Activated B cell treated with CpG ODN at 0.5 μM for 24 hours (primary cell): Measurements from ENCODE around the gene SLC6A19. TPM values are rescaled to one million over a fixed set of nuclear protein-coding genes. Genes with fewer than 3 reads are reported as not detected.

Experiments
- ATAC-seq: fragments of 200-7000 bp; cut with Tn5 transposase; one replicate; pipeline ENCODE4 v1.10.0; 2021; ENCODE audit warnings: low read depth, mild to moderate bottlenecking, moderate library complexity
- CTCF ChIA-PET: fragments of 350-600 bp; sonication (Branson Sonifier 250); formaldehyde crosslinking; loops from one replicate; lab custom pipeline; 2021; ENCODE audit warnings: antibody characterized with exemption; lab: Charles Lee
- POLR2A ChIA-PET: fragments of 350-600 bp; sonication (Branson Sonifier 250); formaldehyde crosslinking; loops from one replicate; lab custom pipeline; 2021; ENCODE audit warnings: antibody characterized with exemption; lab: Charles Lee
- DNase-seq: peaks from one replicate; pipeline ENCODE4 v3.0.0; 2022
- H3K27ac Mint-ChIP-seq: one replicate; pipeline ENCODE4 v1.8.0; 2020; ENCODE audit warnings: mixed read lengths
- H3K27me3 Mint-ChIP-seq: one replicate; pipeline ENCODE4 v1.8.0; 2021; ENCODE audit warnings: mixed read lengths
- H3K36me3 Mint-ChIP-seq: one replicate; pipeline ENCODE4 v1.8.0; 2021; ENCODE audit warnings: low read depth, mixed read lengths
- H3K4me1 Mint-ChIP-seq: one replicate; pipeline ENCODE4 v1.8.0; 2021; ENCODE audit warnings: mixed read lengths
- H3K4me3 Mint-ChIP-seq: one replicate; pipeline ENCODE4 v1.8.0; 2020; ENCODE audit warnings: mild to moderate bottlenecking, mixed read lengths
- H3K9me3 Mint-ChIP-seq: one replicate; pipeline ENCODE4 v1.8.0; 2020; ENCODE audit warnings: mixed read lengths
- CTCF ChIP-seq: fragments of 200-600 bp; IDR thresholded peaks from one replicate; pipeline ENCODE4 v1.8.0; 2022; ENCODE audit warnings: antibody characterized with exemption, mild to moderate bottlenecking
- intact Hi-C: fragments of 100-400 bp; cut with micrococcal nuclease; formaldehyde crosslinking; loops from one replicate; pipeline ENCODE4 v1.15.1; 2024
- total RNA-seq: library from RNA; stranded (reverse); gene quantifications from 2 replicates; pipeline ENCODE4 v1.2.3, GENCODE V29; 2022

Gene SLC6A19
- total RNA-seq, 1 donor from 2014 or later: not detected

- no peak overlapping the region for H3K4me3 Mint-ChIP-seq
- peaks cover 24% of the 10 kb centered on the region for H3K27me3 Mint-ChIP-seq
- TF ChIP-seq CTCF: no peak
- peaks cover 12% of the 10 kb centered on the region for H3K4me1 Mint-ChIP-seq
- ChIA-PET POLR2A (no interaction called here), CTCF (no interaction called here)
- ATAC-seq (no peak), DNase-seq (no peak)
- H3K27ac Mint-ChIP-seq: no peak overlapping the region
- intact Hi-C loops: no loop called here
- H3K36me3 Mint-ChIP-seq: no peaks in the 10 kb centered on the region
- peaks cover 5% of the 10 kb centered on the region for H3K9me3 Mint-ChIP-seq
Measured at GRCh38 chr5:1159341-1159675, 42.1 kb upstream of the SLC6A19 start.

- ChIA-PET CTCF (no interaction called here), POLR2A (no interaction called here)
- peaks cover 27% of the 10 kb centered on the region for H3K27me3 Mint-ChIP-seq
- intact Hi-C loops: no loop called here
- no peak for ATAC-seq
- TF ChIP-seq CTCF: no peak
- peaks cover 5% of the 10 kb centered on the region for H3K9me3 Mint-ChIP-seq
- DNase-seq: no peak
- no peak overlapping the region for H3K4me3 Mint-ChIP-seq
- no peaks in the 10 kb centered on the region for H3K36me3 Mint-ChIP-seq
- H3K27ac Mint-ChIP-seq: no peak overlapping the region
- H3K4me1 Mint-ChIP-seq: peaks cover 7% of the 10 kb centered on the region
Measured at GRCh38 chr5:1159774-1160406, 41.5 kb upstream of the SLC6A19 start.

DNA sequence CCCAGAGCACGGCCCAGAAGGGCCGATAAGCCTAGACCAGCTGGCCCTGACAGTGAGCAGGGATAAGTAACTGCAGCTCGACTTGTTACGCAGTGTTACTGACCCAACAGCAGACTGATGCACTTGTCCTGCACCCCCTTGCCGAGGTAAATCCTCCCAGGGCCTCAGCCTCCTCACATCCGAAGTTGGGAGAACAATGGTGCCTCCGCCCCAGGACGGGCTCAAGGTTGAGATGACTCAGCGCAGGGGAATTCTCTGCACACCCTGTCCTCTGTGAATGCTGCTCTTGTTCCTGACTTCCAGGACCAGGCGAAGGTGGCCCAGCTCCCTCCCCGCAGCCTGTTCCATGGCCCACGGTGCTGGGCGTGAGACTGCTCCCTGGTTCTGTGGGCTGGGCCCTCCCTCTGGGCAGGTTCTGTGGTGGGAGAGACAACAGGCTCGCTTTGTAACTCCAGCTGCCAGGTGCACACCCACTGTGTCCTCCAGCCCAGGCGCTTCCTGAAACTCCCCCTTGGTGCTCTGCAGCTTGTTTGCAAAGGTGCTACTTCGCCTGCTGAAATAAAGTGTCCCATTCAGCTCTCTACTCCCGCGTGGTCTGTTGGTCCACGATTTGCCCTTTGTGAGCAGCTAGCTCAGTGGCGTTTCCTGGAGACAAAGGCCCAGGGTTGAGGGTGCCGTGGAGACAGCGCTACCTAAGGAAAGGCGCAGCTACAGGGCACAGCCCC is 40.1 kb upstream of the SLC6A19 start:
- TF ChIP-seq CTCF: no peak
- ChIA-PET CTCF (interaction anchor here (0.9 kb wide), 1 partner anchor 484 kb away, joined by 3 read pairs; no protein-coding TSS in a partner anchor), POLR2A (no interaction called here)
- intact Hi-C loops: no loop called here
- no peak overlapping the region for H3K4me3 Mint-ChIP-seq
- H3K36me3 Mint-ChIP-seq: no peaks in the 10 kb centered on the region
- H3K9me3 Mint-ChIP-seq: peaks cover 5% of the 10 kb centered on the region
- DNase-seq: no peak
- H3K4me1 Mint-ChIP-seq: peaks cover 5% of the 10 kb centered on the region
- no peak overlapping the region for H3K27ac Mint-ChIP-seq
- peaks cover 26% of the 10 kb centered on the region for H3K27me3 Mint-ChIP-seq
- no peak for ATAC-seq

GRCh38 chr5:1161833-1162229 is 39.6 kb upstream of the SLC6A19 start:
- no peak for TF ChIP-seq CTCF
- DNase-seq: no peak
- H3K36me3 Mint-ChIP-seq: no peaks in the 10 kb centered on the region
- H3K27me3 Mint-ChIP-seq: peaks cover 26% of the 10 kb centered on the region
- CTCF ChIA-PET: no interaction called here
- peaks cover 5% of the 10 kb centered on the region for H3K9me3 Mint-ChIP-seq
- H3K4me1 Mint-ChIP-seq: peaks cover 5% of the 10 kb centered on the region
- intact Hi-C loops: no loop called here
- POLR2A ChIA-PET: no interaction called here
- H3K4me3 Mint-ChIP-seq: no peak overlapping the region
- no peak overlapping the region for H3K27ac Mint-ChIP-seq
- no peak for ATAC-seq

DNA sequence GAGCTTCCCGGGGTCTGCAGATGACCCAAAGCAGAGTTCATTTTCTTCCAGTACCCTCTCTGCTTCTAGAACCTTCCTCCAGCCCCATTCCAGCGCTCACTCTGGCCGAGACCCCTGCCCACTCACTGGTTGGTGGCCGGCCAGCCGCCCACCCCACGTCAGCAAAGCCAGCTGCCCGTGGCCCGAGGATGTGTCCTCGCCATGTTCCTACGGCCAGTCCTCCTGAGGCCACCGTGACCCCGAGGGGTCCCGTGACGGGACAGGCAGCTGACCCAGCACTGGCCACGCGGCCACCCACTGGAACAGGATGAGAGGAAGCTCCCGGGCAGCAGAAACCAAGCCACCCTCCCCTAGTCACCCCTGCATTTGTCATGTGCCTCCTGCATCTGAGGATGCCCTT is 39.1 kb upstream of the SLC6A19 start:
- intact Hi-C loops: no loop called here
- Mint-ChIP-seq H3K27me3 (peaks cover 24% of the 10 kb centered on the region), H3K36me3 (no peaks in the 10 kb centered on the region), H3K27ac (no peak overlapping the region), H3K4me1 (peaks cover 5% of the 10 kb centered on the region), H3K4me3 (no peak overlapping the region), H3K9me3 (peaks cover 5% of the 10 kb centered on the region)
- ChIA-PET POLR2A (no interaction called here), CTCF (no interaction called here)
- ATAC-seq: no peak
- TF ChIP-seq CTCF: no peak
- no peak for DNase-seq
